Epithelial cell of esophagus (primary cell): Measurements from ENCODE around the gene CD74.

Experiments used
- DNase-seq: peaks from one replicate; pipeline ENCODE4 v3.0.0; 2010; ENCODE audit warnings: low read depth
- H3K4me3 ChIP-seq: 2 replicates; pipeline ENCODE4 v1.5.1; 2011; ENCODE audit warnings: mild to moderate bottlenecking, low read length, control low read depth
- CTCF ChIP-seq: IDR thresholded peaks from 2 replicates; pipeline ENCODE4 v1.5.1; 2011; ENCODE audit warnings: low read depth, mild to moderate bottlenecking, low read length, control low read depth, inconsistent platforms; ENCODE audit not compliant: insufficient read depth; ENCODE audit errors: missing control alignments

Gene CD74

GRCh38 chr5:150412319-150413175 lies at the start of gene CD74:
Gene CD74, minus strand, starts transcription at chr5:150412910. Its CDS starts 161 bp downstream, at chr5:150412749.
- DNase-seq: peak; percentile 71
- TF ChIP-seq CTCF: no peak
- H3K4me3 ChIP-seq: peak within 1 kb of the TSS; percentile 37

- no peak overlapping the region for H3K4me3 ChIP-seq
- TF ChIP-seq CTCF: no peak
- DNase-seq: no peak
These were observed 48.5 kb upstream of the CD74 start for GRCh38 chr5:150461231-150461630.

- DNase-seq: no peak
- no peak overlapping the region for H3K4me3 ChIP-seq
- TF ChIP-seq CTCF: no peak
These were observed 48.1 kb upstream of the CD74 start for GRCh38 chr5:150460781-150461180.

- H3K4me3 ChIP-seq: no peak overlapping the region
- DNase-seq: peak; percentile 64
- TF ChIP-seq CTCF: peak; percentile 75
These were observed 46.3 kb upstream of the CD74 start for GRCh38 chr5:150458802-150459557.

GRCh38 chr5:150457562-150458240 lies 45.0 kb upstream of the CD74 start:
- DNase-seq: no peak
- TF ChIP-seq CTCF: no peak
- H3K4me3 ChIP-seq: no peak overlapping the region

GRCh38 chr5:150457121-150457520 lies 44.4 kb upstream of the CD74 start:
- no peak for TF ChIP-seq CTCF
- H3K4me3 ChIP-seq: no peak overlapping the region
- DNase-seq: peak; percentile 45
